ENCODE data around the gene FCF1. TPM values are rescaled to one million over a fixed set of nuclear protein-coding genes. Genes with fewer than 3 reads are reported as not detected.

Gene FCF1
- total RNA-seq, 1 experiment from 2014 or later = 61.6 TPM

GRCh38 chr14:74698465-74698864, 14.5 kb upstream of the FCF1 start:
- peaks cover 32% of the 10 kb centered on the region for H3K36me3 Mint-ChIP-seq
- ChIA-PET POLR2A (interaction anchor here (0.6 kb wide), 1 partner anchor 44 kb away, joined by 3 read pairs; no protein-coding TSS in a partner anchor), CTCF (no interaction called here)
- no peaks in the 10 kb centered on the region for H3K4me1 Mint-ChIP-seq
- TF ChIP-seq CTCF (IDR thresholded peaks at IDR 0.05) = no peak
- no peak overlapping the region for H3K4me3 Mint-ChIP-seq
- H3K27me3 Mint-ChIP-seq (ENCODE audit: low read depth) = 0 out of 2 replicates have a peak, but pooled peaks cover 3% of the 10 kb centered on the region
- no peak for ATAC-seq
- peaks cover 28% of the 10 kb centered on the region for H3K9me3 Mint-ChIP-seq
- DNase-seq (ENCODE audit: low spot score) = no peak
- no peak overlapping the region for H3K27ac Mint-ChIP-seq

- ChIA-PET POLR2A (no interaction called here), CTCF (no interaction called here)
- H3K36me3 Mint-ChIP-seq = peaks cover 38% of the 10 kb centered on the region
- H3K4me1 Mint-ChIP-seq = no peaks in the 10 kb centered on the region
- TF ChIP-seq JAZF1 (CRISPR knock-in tag; IDR thresholded peaks at IDR 0.05) (no peak), USF2 (CRISPR knock-in tag; IDR thresholded peaks at IDR 0.05) (no peak), AFF4 (CRISPR knock-in tag; IDR thresholded peaks at IDR 0.05; ENCODE audit: borderline replicate concordance) (no peak), ZBTB43 (CRISPR knock-in tag; IDR thresholded peaks at IDR 0.05) (no peak), IRF1 (CRISPR knock-in tag; IDR thresholded peaks at IDR 0.05) (no peak), TCF7 (CRISPR knock-in tag; IDR thresholded peaks at IDR 0.05; ENCODE audit: low read depth) (no peak), NR3C1 (CRISPR knock-in tag; conservative IDR thresholded peaks at IDR 0.05; ENCODE audit: low read depth) (no peak), OVOL2 (CRISPR knock-in tag; IDR thresholded peaks at IDR 0.05; ENCODE audit: borderline replicate concordance) (no peak), ZNF317 (CRISPR knock-in tag; IDR thresholded peaks at IDR 0.05; ENCODE audit: borderline replicate concordance, low read depth) (no peak), TEAD1 (CRISPR knock-in tag; IDR thresholded peaks at IDR 0.05) (no peak), SMAD3 (CRISPR knock-in tag; IDR thresholded peaks at IDR 0.05; ENCODE audit: borderline replicate concordance) (no peak), NFE2L1 (CRISPR knock-in tag; IDR thresholded peaks at IDR 0.05) (no peak), FOXP1 (CRISPR knock-in tag; IDR thresholded peaks at IDR 0.05; ENCODE audit: borderline replicate concordance) (no peak), NR1H2 (CRISPR knock-in tag; IDR thresholded peaks at IDR 0.05) (no peak), NFATC4 (CRISPR knock-in tag; IDR thresholded peaks at IDR 0.05) (no peak), AR (CRISPR knock-in tag; IDR thresholded peaks at IDR 0.05) (no peak)
- peaks cover 37% of the 10 kb centered on the region for H3K9me3 Mint-ChIP-seq
- H3K4me3 Mint-ChIP-seq = no peak overlapping the region
- ATAC-seq (no peak), DNase-seq (ENCODE audit: low spot score) (no peak)
- H3K27ac Mint-ChIP-seq = no peak overlapping the region
- H3K27me3 Mint-ChIP-seq (ENCODE audit: low read depth) = 0 out of 2 replicates have a peak, but pooled peaks cover 3% of the 10 kb centered on the region
Measured at GRCh38 chr14:74702293-74702692, 10.7 kb upstream of the FCF1 start.
